CD4-positive, CD25-positive, alpha-beta regulatory T cell (primary cell): Measurements from ENCODE around the gene NOL12. TPM values are rescaled to one million over a fixed set of nuclear protein-coding genes. Genes with fewer than 3 reads are reported as not detected.
"Not testable (repeated sequence)": the region's sequence is repeated elsewhere in the genome, so short reads cannot be mapped to it uniquely, and the experiment has no call there.

Experiments used
- ATAC-seq, 2 donors: fragments of 150-1000 bp; cut with Tn5 transposase; one replicate each; pipeline ENCODE4 v1.10.0; 2021; ENCODE audit warnings: low read depth in 2 of 2, moderate number of reproducible peaks in 2 of 2, moderate library complexity in 1 of 2
- DNase-seq, 3 donors: peaks; one replicate each; pipeline versions ENCODE4 v3.0.0 to v3.0.0-alpha.2; 2012 to 2022; ENCODE audit warnings: mixed read lengths in 1 of 3
- H3K27ac ChIP-seq: one replicate; pipeline ENCODE4 v1.7.0; 2013; ENCODE audit warnings: mild to moderate bottlenecking, low read length; ENCODE audit not compliant: insufficient read depth, poor library complexity, severe bottlenecking
- H3K27me3 ChIP-seq: one replicate; pipeline ENCODE4 v1.7.0; 2013; ENCODE audit warnings: low read length; ENCODE audit not compliant: control insufficient read depth, insufficient read depth
- H3K36me3 ChIP-seq: one replicate; pipeline ENCODE4 v1.7.0; 2013; ENCODE audit warnings: mild to moderate bottlenecking, low read length, moderate library complexity; ENCODE audit not compliant: control insufficient read depth, insufficient read depth
- H3K4me1 ChIP-seq: 2 replicates; pipeline ENCODE4 v1.7.0; 2013; ENCODE audit warnings: mild to moderate bottlenecking, low read length; ENCODE audit not compliant: insufficient read depth, control insufficient read depth, poor library complexity, severe bottlenecking
- H3K4me3 ChIP-seq: one replicate; pipeline ENCODE4 v1.7.0; 2013; ENCODE audit warnings: low read depth, mild to moderate bottlenecking, low read length, moderate library complexity
- H3K9me3 ChIP-seq, 2 experiments: 1 replicate in 1 of 2; 2 replicates in 1 of 2; pipeline ENCODE4 v1.7.0; 2013; ENCODE audit warnings: low read length in 2 of 2, mild to moderate bottlenecking in 1 of 2, moderate library complexity in 1 of 2; ENCODE audit not compliant: control insufficient read depth in 2 of 2
- H3K27ac Mint-ChIP-seq, 3 donors: one replicate each; pipeline ENCODE4 v1.8.0; 2020 to 2022; ENCODE audit warnings: mild to moderate bottlenecking in 3 of 3, mixed read lengths in 3 of 3, moderate library complexity in 2 of 3
- H3K27me3 Mint-ChIP-seq: one replicate; pipeline ENCODE4 v1.8.0; 2022; ENCODE audit warnings: mild to moderate bottlenecking, mixed read lengths
- H3K36me3 Mint-ChIP-seq: one replicate; pipeline ENCODE4 v1.8.0; 2020; ENCODE audit warnings: mixed read lengths
- H3K4me1 Mint-ChIP-seq, 4 donors: one replicate each; pipeline ENCODE4 v1.8.0; 2020 to 2022; ENCODE audit warnings: mixed read lengths in 4 of 4, mild to moderate bottlenecking in 1 of 4
- H3K4me3 Mint-ChIP-seq, 4 donors: one replicate each; pipeline ENCODE4 v1.8.0; 2020 to 2022; ENCODE audit warnings: mild to moderate bottlenecking in 4 of 4, mixed read lengths in 4 of 4, moderate library complexity in 3 of 4
- H3K9me3 Mint-ChIP-seq, 7 donors: one replicate each; pipeline ENCODE4 v1.8.0; 2020 to 2022; ENCODE audit warnings: mixed read lengths in 7 of 7, mild to moderate bottlenecking in 3 of 7, moderate library complexity in 2 of 7
- polyA plus RNA-seq, 4 donors: library from polyadenylated mRNA; unstranded; fragments of 300-500 nt; fragmentation: Illumina TruSeq; gene quantifications; one replicate each; pipeline ENCODE4 v1.2.3, GENCODE V29; 2021
- total RNA-seq: library from RNA; stranded (reverse); gene quantifications from one replicate; pipeline ENCODE4 v1.2.3, GENCODE V29; 2022

The NOL12 gene
- total and polyA plus RNA-seq, 5 donors from 2014 or later, result 33.7 to 46.9 (median 38.2) TPM

- Histone ChIP-seq H3K27me3 (no peaks in the 10 kb centered on the region), H3K4me3 (no peak overlapping the region), H3K4me1 (no peaks in the 10 kb centered on the region), H3K9me3 (no peaks in the 10 kb centered on the region), H3K36me3 (no peaks in the 10 kb centered on the region), H3K27ac (no peak overlapping the region)
- no peaks in the 10 kb centered on the region for H3K9me3 Mint-ChIP-seq
- DNase-seq, result no peak
- H3K36me3 Mint-ChIP-seq, result peaks cover 14% of the 10 kb centered on the region
- H3K27me3 Mint-ChIP-seq, result no peaks in the 10 kb centered on the region
- ATAC-seq, result no peak
- H3K27ac Mint-ChIP-seq, result no peak overlapping the region
- H3K4me3 Mint-ChIP-seq, result no peak overlapping the region
- peaks cover 0 to 3% (median 0%) of the 10 kb centered on the region in 4 donors for H3K4me1 Mint-ChIP-seq
These were observed 28.5 kb downstream of the NOL12 start for GRCh38 chr22:37714634-37715033.

DNA sequence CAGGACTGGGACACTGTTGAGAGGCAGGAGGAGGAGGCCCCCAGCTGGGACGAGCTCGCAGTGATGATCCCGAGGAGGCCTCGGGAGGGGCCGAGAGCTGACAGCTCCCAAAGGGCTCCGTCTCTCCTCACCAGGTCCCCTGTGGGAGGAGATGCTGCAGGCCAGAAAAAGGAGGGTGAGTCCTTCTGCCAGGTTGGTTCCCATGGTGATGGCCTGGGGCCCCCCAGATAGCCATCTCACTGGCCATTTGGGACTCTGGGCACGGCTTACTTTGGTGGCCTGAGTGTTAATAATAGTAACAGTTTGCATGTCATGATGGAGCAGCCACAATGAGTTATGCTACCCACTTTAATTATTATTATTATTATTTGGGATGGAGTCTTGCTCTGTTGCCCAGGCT is 29.6 kb downstream of the NOL12 start:
- no peak overlapping the region for H3K27ac ChIP-seq
- no peak overlapping the region for H3K4me3 Mint-ChIP-seq
- H3K27me3 Mint-ChIP-seq, result no peaks in the 10 kb centered on the region

DNA sequence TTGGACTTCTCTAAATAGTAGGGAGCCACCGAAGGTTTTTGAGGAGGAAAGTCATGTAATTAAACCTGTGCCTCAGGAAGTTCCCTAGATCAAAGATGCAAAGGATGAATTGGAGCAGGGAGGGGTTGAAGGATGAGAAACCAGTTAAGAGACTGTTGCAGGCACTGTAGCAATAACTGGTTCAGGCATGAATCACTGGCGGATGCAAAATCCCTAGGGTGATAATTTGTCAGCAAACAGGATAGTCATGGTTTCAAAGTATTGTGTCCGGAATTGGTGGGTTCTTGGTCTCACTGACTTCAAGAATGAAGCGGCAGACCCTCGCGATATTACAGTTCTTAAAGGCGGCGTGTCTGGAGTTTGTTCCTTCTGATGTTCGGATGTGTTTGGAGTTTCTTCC is 30.6 kb downstream of the NOL12 start:
- no peak overlapping the region for H3K4me3 ChIP-seq
- peaks cover 10% of the 10 kb centered on the region for H3K36me3 Mint-ChIP-seq
- H3K9me3 ChIP-seq, result no peaks in the 10 kb centered on the region
- H3K27ac Mint-ChIP-seq, result no peak overlapping the region
- no peak overlapping the region for H3K4me3 Mint-ChIP-seq
- H3K4me1 Mint-ChIP-seq, result no peaks in the 10 kb centered on the region
- no peaks in the 10 kb centered on the region for H3K36me3 ChIP-seq
- ATAC-seq, result no peak
- no peak overlapping the region for H3K27ac ChIP-seq
- H3K27me3 ChIP-seq, result no peaks in the 10 kb centered on the region
- H3K9me3 Mint-ChIP-seq, result peaks cover 0 to 2% (median 0%) of the 10 kb centered on the region in 7 donors
- no peak for DNase-seq
- H3K27me3 Mint-ChIP-seq, result no peaks in the 10 kb centered on the region
- no peaks in the 10 kb centered on the region for H3K4me1 ChIP-seq

More for the DNA sequence above, 29.6 kb downstream of the NOL12 start:
- Mint-ChIP-seq H3K9me3 (peaks cover 0 to 2% (median 0%) of the 10 kb centered on the region in 7 donors), H3K4me1 (no peaks in the 10 kb centered on the region), H3K27ac (no peak overlapping the region), H3K36me3 (peaks cover 10% of the 10 kb centered on the region)
- Histone ChIP-seq H3K4me3 (no peak overlapping the region), H3K4me1 (no peaks in the 10 kb centered on the region), H3K9me3 (no peaks in the 10 kb centered on the region), H3K27me3 (no peaks in the 10 kb centered on the region), H3K36me3 (no peaks in the 10 kb centered on the region)
- ATAC-seq (no peak), DNase-seq (no peak)

- not testable (repeated sequence) for DNase-seq, ATAC-seq, H3K27me3 Mint-ChIP-seq, H3K4me1 Mint-ChIP-seq, H3K9me3 ChIP-seq, H3K27ac Mint-ChIP-seq, H3K4me1 ChIP-seq, H3K27ac ChIP-seq, H3K36me3 ChIP-seq, H3K27me3 ChIP-seq, H3K9me3 Mint-ChIP-seq, H3K4me3 ChIP-seq, H3K4me3 Mint-ChIP-seq
- H3K36me3 Mint-ChIP-seq, result peaks cover 10% of the 10 kb centered on the region
These were observed 31.1 kb downstream of the NOL12 start for GRCh38 chr22:37717235-37717634.

- not testable (repeated sequence) for H3K4me3 Mint-ChIP-seq, ATAC-seq, H3K27ac Mint-ChIP-seq, H3K4me1 ChIP-seq, H3K4me1 Mint-ChIP-seq, DNase-seq, H3K27ac ChIP-seq, H3K9me3 ChIP-seq, H3K27me3 ChIP-seq, H3K4me3 ChIP-seq, H3K9me3 Mint-ChIP-seq, H3K36me3 ChIP-seq, H3K27me3 Mint-ChIP-seq
- H3K36me3 Mint-ChIP-seq, result peaks cover 10% of the 10 kb centered on the region
These were observed 31.7 kb downstream of the NOL12 start for GRCh38 chr22:37717746-37718305.

DNA sequence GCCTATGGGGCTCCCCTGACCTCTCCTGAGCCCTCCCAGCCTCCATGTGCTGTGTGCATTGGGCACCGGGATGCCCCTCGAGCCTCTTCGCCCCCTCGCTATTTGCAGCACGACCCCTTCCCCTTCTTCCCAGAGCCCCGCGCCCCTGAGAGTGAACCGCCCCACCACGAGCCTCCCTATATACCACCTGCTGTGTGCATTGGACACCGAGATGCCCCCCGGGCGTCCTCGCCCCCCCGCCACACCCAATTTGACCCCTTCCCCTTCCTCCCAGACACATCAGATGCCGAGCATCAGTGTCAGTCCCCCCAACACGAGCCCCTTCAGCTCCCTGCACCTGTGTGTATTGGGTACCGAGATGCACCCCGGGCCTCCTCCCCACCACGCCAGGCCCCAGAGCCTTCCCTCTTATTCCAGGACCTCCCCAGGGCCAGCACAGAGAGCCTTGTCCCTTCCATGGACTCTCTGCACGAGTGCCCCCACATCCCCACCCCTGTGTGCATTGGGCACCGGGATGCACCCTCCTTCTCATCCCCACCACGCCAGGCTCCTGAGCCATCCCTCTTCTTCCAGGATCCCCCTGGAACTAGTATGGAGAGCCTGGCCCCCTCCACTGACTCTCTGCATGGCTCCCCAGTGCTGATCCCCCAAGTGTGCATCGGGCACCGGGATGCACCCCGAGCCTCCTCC is 39.6 kb downstream of the NOL12 start:
- Mint-ChIP-seq H3K4me1 (peaks cover 0 to 5% (median 0%) of the 10 kb centered on the region in 4 donors), H3K9me3 (no peaks in the 10 kb centered on the region), H3K27me3 (no peaks in the 10 kb centered on the region), H3K4me3 (no peak overlapping the region), H3K27ac (no peak overlapping the region), H3K36me3 (peaks cover 11% of the 10 kb centered on the region)
- Histone ChIP-seq H3K9me3 (no peaks in the 10 kb centered on the region), H3K27ac (no peak overlapping the region), H3K36me3 (no peaks in the 10 kb centered on the region), H3K27me3 (no peaks in the 10 kb centered on the region), H3K4me3 (no peak overlapping the region), H3K4me1 (no peaks in the 10 kb centered on the region)
- DNase-seq (no peak), ATAC-seq (no peak)

GRCh38 chr22:37726241-37726887 is 40.2 kb downstream of the NOL12 start:
- DNase-seq (peak in 1 of 3 donors; percentile 17), ATAC-seq (no peak)
- H3K27me3 Mint-ChIP-seq, result no peaks in the 10 kb centered on the region
- no peak overlapping the region for H3K4me3 Mint-ChIP-seq
- Histone ChIP-seq H3K4me1 (no peaks in the 10 kb centered on the region), H3K4me3 (no peak overlapping the region), H3K36me3 (no peaks in the 10 kb centered on the region), H3K9me3 (no peaks in the 10 kb centered on the region), H3K27me3 (no peaks in the 10 kb centered on the region), H3K27ac (no peak overlapping the region)
- peaks cover 11% of the 10 kb centered on the region for H3K36me3 Mint-ChIP-seq
- H3K4me1 Mint-ChIP-seq, result peaks cover 0 to 5% (median 0%) of the 10 kb centered on the region in 4 donors
- no peaks in the 10 kb centered on the region for H3K9me3 Mint-ChIP-seq
- H3K27ac Mint-ChIP-seq, result peak overlapping the region in 1 of 3 donors; percentile 15
